ENCODE data around the gene SHC3. TPM values are rescaled to one million over a fixed set of nuclear protein-coding genes. Genes with fewer than 3 reads are reported as not detected.
A peak's percentile ranks its signal among the peaks of the same experiment; 100 is the strongest.

The SHC3 gene
- total RNA-seq (2012; rRNA removed) (13.3 and 13.9 TPM in 2 replicates), polyA plus RNA-seq (2012; rRNA removed) (4.5 and 5.9 TPM in 2 replicates), Bru-seq, nascent RNA (percentile 77 among the genes with signal in this experiment), BruChase-seq, experiment 1, labeled RNA remaining after a 6-hour chase (percentile 72 among the genes with signal in this experiment), BruChase-seq, experiment 2, labeled RNA remaining after a 2-hour chase (percentile 75 among the genes with signal in this experiment)
- 2.0 and 2.7 TPM in 2 replicates for polyA plus RNA-seq (2012; cell fraction: cytosol; rRNA removed)
- 7.7 and 10.1 TPM in 2 replicates for polyA plus RNA-seq (2012; cell fraction: nucleus; rRNA removed; ENCODE audit: low replicate concordance)
- long read RNA-seq, full-length matches to known transcripts: 17 of 43 reads
- long read RNA-seq, partial matches to known transcripts: 2 of 43 reads
- long read RNA-seq, other reads (novel, unspliced or antisense): 24 of 43 reads

GRCh38 chr9:89177944-89178829, at the start of gene SHC3:
Gene SHC3, minus strand, starts transcription at chr9:89178818. Its CDS starts 358 bp downstream, at chr9:89178460.
- Histone ChIP-seq H3K4me3 (ENCODE audit: insufficient read depth, low read depth, low read length) (peak within 1 kb of the TSS; percentile 87), H2AFZ (replicated peaks; ENCODE audit: low read length, poor library complexity) (peak within 1 kb of the TSS; percentile 87), H2AK5ac (ENCODE audit: low read depth, low read length) (peak within 1 kb of the TSS; percentile 50; the same call in 1 of the 2 replicates), H2BK15ac (ENCODE audit: low read depth, low read length) (peak within 1 kb of the TSS; percentile 79; the same call in 2 of the 3 replicates), H3K36me3 (ENCODE audit: control insufficient read depth, insufficient read depth, low read length) (no peaks in the 10 kb centered on the region), H2BK120ac (ENCODE audit: low read depth, low read length) (peak within 1 kb of the TSS; percentile 73), H3K56ac (ENCODE audit: extremely low read depth, insufficient read depth, low read length) (peak within 1 kb of the TSS; percentile 87), H3K9ac (ENCODE audit: low read depth, low read length) (peak within 1 kb of the TSS; percentile 93), H4K5ac (ENCODE audit: low read depth, low read length) (peak within 1 kb of the TSS; percentile 75), H2BK5ac (ENCODE audit: low read depth, low read length, poor library complexity, severe bottlenecking) (peak within 1 kb of the TSS; percentile 88), H3K23ac (ENCODE audit: low read depth, low read length) (peak within 1 kb of the TSS; percentile 86), H3K9me1 (ENCODE audit: insufficient read depth, low read length) (peaks cover 2% of the 10 kb centered on the region; the same call in 1 of the 2 replicates), H3K14ac (replicated peaks; ENCODE audit: low read depth, low read length) (peak within 1 kb of the TSS; percentile 81), H4K20me1 (ENCODE audit: insufficient read depth, low read length) (peaks cover 5% of the 10 kb centered on the region), H3K27ac (ENCODE audit: insufficient read depth, low read length) (peak within 1 kb of the TSS; percentile 91), H4K8ac (ENCODE audit: low read depth in 2 of 2, low read length in 2 of 2) (peak within 1 kb of the TSS; percentile 80 to 81), H3K4ac (ENCODE audit: low read depth, low read length) (peak within 1 kb of the TSS; percentile 85), H3K4me1 (ENCODE audit: control insufficient read depth, insufficient read depth, low read length) (peaks cover 11% of the 10 kb centered on the region), H3K18ac (ENCODE audit: low read depth, low read length) (peak within 1 kb of the TSS; percentile 80), H3K4me2 (ENCODE audit: low read depth, low read length) (peak within 1 kb of the TSS; percentile 96), H2AK9ac (replicated peaks; ENCODE audit: low read depth, low read length, poor library complexity) (peak within 1 kb of the TSS; percentile 86), H4K91ac (ENCODE audit: insufficient read depth, low read depth, low read length) (peak within 1 kb of the TSS; percentile 83), H3K27me3 (ENCODE audit: control insufficient read depth, insufficient read depth, low read length) (no peaks in the 10 kb centered on the region), H2BK20ac (ENCODE audit: low read depth, low read length) (peak within 1 kb of the TSS; percentile 45; the same call in 1 of the 2 replicates), H3K79me1 (ENCODE audit: low read depth in 1 of 2, low read length in 2 of 2) (peaks cover 16 to 40% of the 10 kb centered on the region in 2 experiments), H3K9me3 (ENCODE audit: control insufficient read depth, insufficient read depth, low read length) (no peaks in the 10 kb centered on the region)
- ChIA-PET POLR2A (ENCODE audit: unreplicated experiment) (no interaction called here), CTCF (interaction anchor here (0.9 kb wide), 1 partner anchor 101 kb away, joined by 3 read pairs; no protein-coding TSS in a partner anchor)
- ATAC-seq (ENCODE audit: low read depth): peak; percentile 37
- DNase-seq: peak; percentile 75
- intact Hi-C loops (cut with micrococcal nuclease): loop anchor here (1.0 to 10.0 kb wide), 7 partner anchors 99 to 586 kb away; partner anchors contain the start of gene CKS2
- WGBS, 2 experiments (ENCODE audit: extremely low coverage in 2 of 2, insufficient read length in 1 of 2): 2% methylated on average over 47 of the region's 96 CpGs; no CpG with 5 or more reads in 1 of the 2 experiments
- dilution Hi-C loops (cut with HindIII; ENCODE audit: low sequenced_read_pairs, unreplicated experiment): no loop called here
- in situ Hi-C loops (cut with MboI; ENCODE audit: low sequenced_read_pairs): no loop called here
- no TSS peak for BruUV-seq (replicated peaks)
- TF ChIP-seq CHD1 (IDR thresholded peaks at IDR 0.05; ENCODE audit: low read depth, low read length): no peak
- TF ChIP-seq RCOR1 (IDR thresholded peaks at IDR 0.05; ENCODE audit: insufficient replicate concordance, low read length): no peak
- TF ChIP-seq MAFK (IDR thresholded peaks at IDR 0.05; ENCODE audit: low read depth, low read length): no peak
- TF ChIP-seq MXI1 (IDR thresholded peaks at IDR 0.05; ENCODE audit: borderline replicate concordance, low read depth, low read length): no peak
- TF ChIP-seq MAZ (IDR thresholded peaks at IDR 0.05; ENCODE audit: borderline replicate concordance, low read depth, low read length): peak; percentile 24; the same call in 1 of the 2 replicates
- no peak for TF ChIP-seq SMC3 (IDR thresholded peaks at IDR 0.05; ENCODE audit: low read depth, low read length)
- no peak for TF ChIP-seq RFX5 (IDR thresholded peaks at IDR 0.05; ENCODE audit: low read depth, low read length)
- TF ChIP-seq CTCF (conservative IDR thresholded peaks at IDR 0.05; ENCODE audit: low read depth, low read length): no peak
- TF ChIP-seq NFE2L2 (IDR thresholded peaks at IDR 0.05; ENCODE audit: low read depth, low read length): no peak
- TF ChIP-seq RAD21 (IDR thresholded peaks at IDR 0.05; ENCODE audit: low read length): no peak
- TF ChIP-seq FOS (IDR thresholded peaks at IDR 0.05; ENCODE audit: low read depth, low read length): peak; percentile 39; the same call in 1 of the 2 replicates
- TF ChIP-seq ELK1 (IDR thresholded peaks at IDR 0.05; ENCODE audit: borderline replicate concordance, low read depth, low read length): no peak
